ENCODE measurements around the gene CTNNBL1.

- TF ChIP-seq POLR2AphosphoS5 (IDR thresholded peaks at IDR 0.05; ENCODE audit: borderline replicate concordance, low read depth, low read length) (no peak), EZH2 (IDR thresholded peaks at IDR 0.05) (no peak)
Observed at GRCh38 chr20:37915800-37916570, 222.2 kb downstream of the CTNNBL1 start.
